T-cell (primary cell): ENCODE data around the gene DNAJC6. TPM values are rescaled to one million over a fixed set of nuclear protein-coding genes. Genes with fewer than 3 reads are reported as not detected.

Experiments used
- ATAC-seq, 4 experiments: fragments of 200-7000 bp in 3 of 4; fragments of 150-1000 bp in 1 of 4; cut with Tn5 transposase; replicated peaks in 1 of 4; 1 replicate in 3 of 4; 2 replicates in 1 of 4; pipeline ENCODE4 v1.10.0; 2021; ENCODE audit warnings: moderate library complexity in 3 of 4, mild to moderate bottlenecking in 2 of 4, moderate number of reproducible peaks in 1 of 4
- CTCF ChIA-PET, 2 donors: fragments of 300-600 bp; sonication (Branson Sonifier 250); formaldehyde crosslinking; loops; one replicate each; lab custom pipeline; 2022; ENCODE audit warnings: antibody characterized with exemption in 2 of 2; lab: Charles Lee
- POLR2A ChIA-PET, 2 donors: fragments of 300-600 bp; sonication (Branson Sonifier 250); formaldehyde crosslinking; loops; one replicate each; lab custom pipeline; 2022; ENCODE audit warnings: antibody characterized with exemption in 2 of 2; lab: Charles Lee
- DNase-seq, 35 experiments: peaks; one replicate each; pipeline versions ENCODE4 v3.0.0 to v3.0.0-alpha.2; 2013 to 2023
- H3K27ac ChIP-seq: one replicate; pipeline ENCODE4 v1.5.1; 2013; ENCODE audit warnings: low read length
- H3K27me3 ChIP-seq, 2 experiments: replicated peaks in 1 of 2; 1 replicate in 1 of 2; 2 replicates in 1 of 2; pipeline versions ENCODE4 v1.6.1 to v1.7.0; 2013; ENCODE audit warnings: low read length in 1 of 2, mixed read lengths in 1 of 2; ENCODE audit not compliant: control insufficient read depth in 2 of 2, insufficient read depth in 2 of 2; ENCODE audit errors: extremely low read depth in 1 of 2
- H3K36me3 ChIP-seq, 2 donors: 1 replicate in 1 of 2; 2 replicates in 1 of 2; pipeline versions ENCODE4 v1.6.1 to v1.7.0; 2013; ENCODE audit warnings: low read length in 1 of 2; ENCODE audit not compliant: control insufficient read depth in 2 of 2, insufficient read depth in 1 of 2; ENCODE audit errors: extremely low read depth in 1 of 2
- H3K4me1 ChIP-seq, 2 experiments: 1 replicate in 1 of 2; 2 replicates in 1 of 2; pipeline versions ENCODE4 v1.6.1 to v1.7.0; 2013; ENCODE audit warnings: low read length in 2 of 2, mixed read lengths in 1 of 2; ENCODE audit not compliant: insufficient read depth in 2 of 2, control insufficient read depth in 1 of 2; ENCODE audit errors: extremely low read depth in 1 of 2
- H3K4me3 ChIP-seq, 2 donors: 1 replicate in 1 of 2; 2 replicates in 1 of 2; pipeline versions ENCODE4 v1.5.1 to v1.7.0; 2013; ENCODE audit warnings: mild to moderate bottlenecking in 2 of 2, low read length in 1 of 2, moderate library complexity in 1 of 2; ENCODE audit not compliant: control insufficient read depth in 1 of 2; ENCODE audit errors: extremely low read depth in 1 of 2
- H3K9me3 ChIP-seq: 2 replicates; pipeline ENCODE4 v1.7.0; 2013
- H3K27ac Mint-ChIP-seq, 2 donors: one replicate each; pipeline ENCODE4 v1.8.0; 2020 to 2021; ENCODE audit warnings: mild to moderate bottlenecking in 2 of 2, mixed read lengths in 2 of 2
- H3K27me3 Mint-ChIP-seq, 2 donors: one replicate each; pipeline ENCODE4 v1.8.0; 2021 to 2022; ENCODE audit warnings: mixed read lengths in 2 of 2
- H3K36me3 Mint-ChIP-seq: one replicate; pipeline ENCODE4 v1.8.0; 2021; ENCODE audit warnings: mixed read lengths
- H3K4me1 Mint-ChIP-seq, 3 donors: one replicate each; pipeline ENCODE4 v1.8.0; 2020 to 2022; ENCODE audit warnings: mixed read lengths in 3 of 3, mild to moderate bottlenecking in 1 of 3
- H3K4me3 Mint-ChIP-seq, 3 donors: one replicate each; pipeline ENCODE4 v1.8.0; 2020 to 2022; ENCODE audit warnings: mild to moderate bottlenecking in 3 of 3, mixed read lengths in 3 of 3, moderate library complexity in 3 of 3
- H3K9me3 Mint-ChIP-seq, 3 donors: one replicate each; pipeline ENCODE4 v1.8.0; 2020 to 2022; ENCODE audit warnings: mixed read lengths in 3 of 3
- WGBS: methylation state at CpG from one replicate; pipeline ENCODE4 v1.1.5; 2013; ENCODE audit warnings: missing lambda C conversion rate; ENCODE audit not compliant: insufficient coverage; 5-methylcytosine and 5-hydroxymethylcytosine counted together
- total RNA-seq, 35 experiments: library from RNA in 6 of 35; stranded (reverse) in 6 of 35; fragments of 120-200 nt in 1 of 35; gene quantifications; one replicate each; pipeline versions ENCODE4 v1.2.1 to v1.2.4 and lab custom pipeline; 2013 to 2026

DNAJC6 gene
- total RNA-seq, 5 donors from 2014 or later (not counting 1 experiment from before 2014, with no cell fraction given), result 1.4 to 5.2 (median 2.4) TPM

GRCh38 chr1:65418522-65419185, 109.3 kb downstream of the DNAJC6 start:
- CTCF ChIA-PET, result interaction anchor here (0.5 to 2.2 kb wide), 7 partner anchors 10 to 864 kb away, joined by 3 to 8 read pairs (median 3); no protein-coding TSS in a partner anchor
- peak overlapping the region; percentile 42 to 64 for H3K27ac Mint-ChIP-seq
- no peaks in the 10 kb centered on the region for H3K9me3 Mint-ChIP-seq
- Histone ChIP-seq H3K9me3 (no peaks in the 10 kb centered on the region), H3K36me3 (no peaks in the 10 kb centered on the region), H3K4me1 (peaks cover 3 to 17% of the 10 kb centered on the region in 2 experiments), H3K27ac (no peak overlapping the region), H3K27me3 (no peaks in the 10 kb centered on the region), H3K4me3 (no peak overlapping the region)
- H3K27me3 Mint-ChIP-seq, result peaks cover 1 to 4% of the 10 kb centered on the region in 2 donors
- no peak for ATAC-seq
- no peak for DNase-seq
- POLR2A ChIA-PET, result no interaction called here
- H3K4me3 Mint-ChIP-seq, result peak overlapping the region in 1 of 3 donors; percentile 36
- H3K36me3 Mint-ChIP-seq, result no peaks in the 10 kb centered on the region
- WGBS, result 100% methylated on average over 1 of the region's 4 CpGs
- peaks cover 7 to 13% (median 13%) of the 10 kb centered on the region in 3 donors for H3K4me1 Mint-ChIP-seq

GRCh38 chr1:65419681-65420589, 110.6 kb downstream of the DNAJC6 start:
- Mint-ChIP-seq H3K4me1 (peaks cover 12 to 24% (median 22%) of the 10 kb centered on the region in 3 donors), H3K27ac (peak overlapping the region; percentile 93 to 96), H3K9me3 (no peaks in the 10 kb centered on the region), H3K4me3 (no peak overlapping the region), H3K27me3 (no peaks in the 10 kb centered on the region), H3K36me3 (no peaks in the 10 kb centered on the region)
- CTCF ChIA-PET, result interaction anchor here (0.5 to 2.2 kb wide), 20 partner anchors 8 to 1769 kb away, joined by 3 to 8 read pairs (median 3); no protein-coding TSS in a partner anchor
- Histone ChIP-seq H3K27ac (peak overlapping the region; percentile 69), H3K4me3 (peak overlapping the region; percentile 94 to 98), H3K27me3 (no peaks in the 10 kb centered on the region), H3K36me3 (no peaks in the 10 kb centered on the region), H3K4me1 (peaks cover 3 to 17% of the 10 kb centered on the region in 2 experiments), H3K9me3 (no peaks in the 10 kb centered on the region)
- DNase-seq (peak; percentile 94 to 99 (median 98)), ATAC-seq (peak; percentile 89 to 96 (median 92))
- under 1% methylated on average over 37 of the region's 52 CpGs for WGBS
- POLR2A ChIA-PET, result interaction anchor here (0.5 to 1.1 kb wide), 9 partner anchors 12 to 1769 kb away, joined by 3 to 13 read pairs (median 4); no protein-coding TSS in a partner anchor

- peaks cover 3 to 17% of the 10 kb centered on the region in 2 experiments for H3K4me1 ChIP-seq
- no peaks in the 10 kb centered on the region for H3K27me3 ChIP-seq
- H3K4me3 Mint-ChIP-seq, result no peak within 1 kb of the TSS
- H3K27me3 Mint-ChIP-seq, result no peaks in the 10 kb centered on the region
- no peaks in the 10 kb centered on the region for H3K9me3 Mint-ChIP-seq
- under 1% methylated on average over 48 of the region's 60 CpGs for WGBS
- peak within 1 kb of the TSS; percentile 74 for H3K27ac ChIP-seq
- H3K27ac Mint-ChIP-seq, result peak within 1 kb of the TSS; percentile 93 to 96
- peaks cover 0 to 7% of the 10 kb centered on the region in 2 donors for H3K36me3 ChIP-seq
- ChIA-PET POLR2A (interaction anchor here (0.6 to 1.1 kb wide), 4 partner anchors 154 to 1770 kb away, joined by 3 to 13 read pairs (median 4); no protein-coding TSS in a partner anchor), CTCF (interaction anchor here (0.7 to 2.2 kb wide), 13 partner anchors 8 to 673 kb away, joined by 3 to 8 read pairs (median 3); no protein-coding TSS in a partner anchor)
- H3K4me3 ChIP-seq, result peak within 1 kb of the TSS; percentile 94 to 98
- H3K36me3 Mint-ChIP-seq, result peaks cover 7% of the 10 kb centered on the region
- H3K9me3 ChIP-seq, result no peaks in the 10 kb centered on the region
- peak in 2 of 35 experiments; percentile 1 to 3 for DNase-seq
- peaks cover 17 to 24% (median 22%) of the 10 kb centered on the region in 3 donors for H3K4me1 Mint-ChIP-seq
- ATAC-seq, result peak in 2 of 4 experiments; percentile 0
These were observed 111.4 kb downstream of the DNAJC6 start, which contains the start of the genes LEPR and LEPROT for GRCh38 chr1:65420590-65421350. Gene LEPR (plus strand): TSS chr1:65420668. CDS start chr1:65565566, 144,898 bp downstream. Gene LEPROT (plus strand): TSS chr1:65420668. CDS start chr1:65420725, 57 bp downstream.

GRCh38 chr1:65421351-65422025, 112.1 kb downstream of the DNAJC6 start:
- peaks cover 14% of the 10 kb centered on the region for H3K36me3 Mint-ChIP-seq
- H3K27me3 Mint-ChIP-seq, result no peaks in the 10 kb centered on the region
- no peaks in the 10 kb centered on the region for H3K9me3 Mint-ChIP-seq
- 83% methylated on average over 1 of the region's 13 CpGs for WGBS
- Histone ChIP-seq H3K4me3 (peak overlapping the region; percentile 85 to 98), H3K27ac (peak overlapping the region; percentile 74), H3K27me3 (no peaks in the 10 kb centered on the region), H3K4me1 (peaks cover 3 to 17% of the 10 kb centered on the region in 2 experiments), H3K36me3 (peaks cover 0 to 13% of the 10 kb centered on the region in 2 donors), H3K9me3 (no peaks in the 10 kb centered on the region)
- ATAC-seq, result no peak
- DNase-seq, result no peak
- H3K4me3 Mint-ChIP-seq, result no peak overlapping the region
- no peak overlapping the region for H3K27ac Mint-ChIP-seq
- CTCF ChIA-PET, result interaction anchor here (0.6 to 0.9 kb wide), 2 partner anchors 10 to 1628 kb away, joined by 3 read pairs; no protein-coding TSS in a partner anchor
- POLR2A ChIA-PET, result no interaction called here
- H3K4me1 Mint-ChIP-seq, result peaks cover 17 to 24% (median 22%) of the 10 kb centered on the region in 3 donors
